ENCODE results near the gene MAST4.

The MAST4 gene

DNA sequence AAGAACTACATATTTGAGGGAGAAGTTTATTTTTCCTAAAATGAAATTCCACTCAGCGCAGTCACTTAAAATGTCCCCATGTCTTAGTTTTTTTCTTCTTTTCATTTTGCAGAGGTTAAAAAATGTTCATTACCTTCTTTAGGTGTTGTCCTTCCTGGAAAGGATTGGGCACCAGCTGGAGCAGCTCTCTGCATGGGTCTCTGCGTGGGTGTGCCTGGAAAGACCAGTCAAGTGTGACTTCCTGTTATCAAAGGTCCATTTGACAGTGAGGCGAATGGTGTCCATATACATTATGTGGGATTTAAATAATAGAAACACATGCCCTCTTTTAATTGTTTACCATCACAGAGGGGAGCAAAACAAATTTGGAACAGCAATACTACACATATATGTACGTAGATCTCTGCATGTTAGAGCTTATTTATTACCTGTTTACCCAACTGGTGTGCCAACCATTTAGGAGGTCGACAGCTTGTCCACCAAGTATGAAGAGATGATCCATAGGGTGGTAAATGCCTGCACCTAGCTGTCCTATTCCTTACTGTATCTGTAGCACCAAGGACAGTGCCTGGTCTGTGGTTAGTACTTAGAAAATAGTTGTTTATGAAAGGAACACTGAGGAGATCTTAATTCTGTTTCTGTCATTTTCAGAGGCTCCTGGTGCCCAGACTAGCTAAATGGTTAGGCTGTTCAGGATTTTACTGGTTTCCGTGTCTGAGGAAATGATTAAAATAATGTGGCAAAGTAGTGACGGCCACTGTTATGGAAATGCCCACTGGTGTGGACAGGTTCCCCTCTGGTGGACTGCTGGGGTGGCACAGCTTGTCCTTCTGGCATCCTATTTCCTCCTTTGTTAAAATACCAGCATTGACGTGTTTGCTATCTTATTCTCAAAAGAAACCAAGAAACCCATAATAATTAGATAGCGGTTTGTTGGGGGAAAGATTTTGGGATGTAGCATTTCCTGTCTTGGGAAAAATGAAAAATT is 200.4 kb downstream of the MAST4 start:
- no peaks in the 10 kb centered on the region for H4K20me1 ChIP-seq (ENCODE audit: insufficient read depth, low read length)
- H3K79me2 ChIP-seq (ENCODE audit: low read length): no peaks in the 10 kb centered on the region
- H3K27ac ChIP-seq (ENCODE audit: low read length): no peak overlapping the region
- no peaks in the 10 kb centered on the region for H3K9me3 ChIP-seq (replicated peaks; ENCODE audit: insufficient read depth, low read length)
- no peaks in the 10 kb centered on the region for H3F3A ChIP-seq (ENCODE audit: insufficient read depth, low read length)
- no peaks in the 10 kb centered on the region for H3K9me2 ChIP-seq (replicated peaks; ENCODE audit: insufficient read depth, low read length)
- H3K4me3 ChIP-seq (ENCODE audit: low read length): no peak overlapping the region
- no peaks in the 10 kb centered on the region for H3K27me3 ChIP-seq (replicated peaks; ENCODE audit: insufficient read depth, low read length)
- TF ChIP-seq EZH2 (optimal IDR thresholded peaks at IDR 0.05; ENCODE audit: low read depth, low read length): no peak
- TF ChIP-seq, protein P1, sequence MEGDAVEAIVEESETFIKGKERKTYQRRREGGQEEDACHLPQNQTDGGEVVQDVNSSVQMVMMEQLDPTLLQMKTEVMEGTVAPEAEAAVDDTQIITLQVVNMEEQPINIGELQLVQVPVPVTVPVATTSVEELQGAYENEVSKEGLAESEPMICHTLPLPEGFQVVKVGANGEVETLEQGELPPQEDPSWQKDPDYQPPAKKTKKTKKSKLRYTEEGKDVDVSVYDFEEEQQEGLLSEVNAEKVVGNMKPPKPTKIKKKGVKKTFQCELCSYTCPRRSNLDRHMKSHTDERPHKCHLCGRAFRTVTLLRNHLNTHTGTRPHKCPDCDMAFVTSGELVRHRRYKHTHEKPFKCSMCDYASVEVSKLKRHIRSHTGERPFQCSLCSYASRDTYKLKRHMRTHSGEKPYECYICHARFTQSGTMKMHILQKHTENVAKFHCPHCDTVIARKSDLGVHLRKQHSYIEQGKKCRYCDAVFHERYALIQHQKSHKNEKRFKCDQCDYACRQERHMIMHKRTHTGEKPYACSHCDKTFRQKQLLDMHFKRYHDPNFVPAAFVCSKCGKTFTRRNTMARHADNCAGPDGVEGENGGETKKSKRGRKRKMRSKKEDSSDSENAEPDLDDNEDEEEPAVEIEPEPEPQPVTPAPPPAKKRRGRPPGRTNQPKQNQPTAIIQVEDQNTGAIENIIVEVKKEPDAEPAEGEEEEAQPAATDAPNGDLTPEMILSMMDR (IDR thresholded peaks at IDR 0.05; ENCODE audit: low read length): no peak
- TF ChIP-seq EZH2phosphoT487 (IDR thresholded peaks at IDR 0.05; ENCODE audit: low read length): no peak
- no peak overlapping the region for H3K9ac ChIP-seq (ENCODE audit: low read length)
- no peak overlapping the region for H3K4me2 ChIP-seq (ENCODE audit: low read depth, low read length)
- H3K36me3 ChIP-seq (replicated peaks; ENCODE audit: insufficient read depth, low read length): no peaks in the 10 kb centered on the region
- no peak overlapping the region for H2AFZ ChIP-seq (ENCODE audit: low read length)
- H3K4me1 ChIP-seq (ENCODE audit: low read length): no peaks in the 10 kb centered on the region
- DNase-seq: no peak

DNA sequence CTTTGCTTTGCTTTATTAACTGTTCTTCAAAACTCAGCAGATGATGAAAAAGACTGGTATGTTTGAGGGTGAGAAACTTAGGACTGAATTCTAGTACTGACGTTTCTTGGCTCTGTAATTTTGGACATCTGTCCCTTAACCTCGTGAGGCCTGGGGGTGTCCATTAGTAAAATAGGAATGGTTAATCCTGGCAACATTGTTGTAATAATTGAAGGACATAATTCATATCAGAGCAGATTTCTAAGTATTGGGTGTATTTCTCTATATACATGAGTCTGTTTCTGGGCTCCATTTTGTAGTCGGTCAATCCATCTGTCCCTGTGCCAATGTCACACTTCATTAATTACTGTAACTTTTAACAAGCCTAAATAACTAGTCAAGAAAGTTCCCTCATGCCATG is 206.7 kb downstream of the MAST4 start:
- Histone ChIP-seq H3K4me3 (ENCODE audit: low read length) (no peak overlapping the region), H3K36me3 (replicated peaks; ENCODE audit: insufficient read depth, low read length) (no peaks in the 10 kb centered on the region), H3K9me3 (replicated peaks; ENCODE audit: insufficient read depth, low read length) (no peaks in the 10 kb centered on the region), H3K4me1 (ENCODE audit: low read length) (no peaks in the 10 kb centered on the region), H3F3A (ENCODE audit: insufficient read depth, low read length) (no peaks in the 10 kb centered on the region), H3K4me2 (ENCODE audit: low read depth, low read length) (no peak overlapping the region), H4K20me1 (ENCODE audit: insufficient read depth, low read length) (no peaks in the 10 kb centered on the region), H3K79me2 (ENCODE audit: low read length) (no peaks in the 10 kb centered on the region), H3K9ac (ENCODE audit: low read length) (no peak overlapping the region), H2AFZ (ENCODE audit: low read length) (no peak overlapping the region), H3K9me2 (replicated peaks; ENCODE audit: insufficient read depth, low read length) (no peaks in the 10 kb centered on the region), H3K27ac (ENCODE audit: low read length) (no peak overlapping the region), H3K27me3 (replicated peaks; ENCODE audit: insufficient read depth, low read length) (no peaks in the 10 kb centered on the region)
- TF ChIP-seq EZH2 (optimal IDR thresholded peaks at IDR 0.05; ENCODE audit: low read depth, low read length): no peak
- TF ChIP-seq EZH2phosphoT487 (IDR thresholded peaks at IDR 0.05; ENCODE audit: low read length): no peak
- DNase-seq: no peak

DNA sequence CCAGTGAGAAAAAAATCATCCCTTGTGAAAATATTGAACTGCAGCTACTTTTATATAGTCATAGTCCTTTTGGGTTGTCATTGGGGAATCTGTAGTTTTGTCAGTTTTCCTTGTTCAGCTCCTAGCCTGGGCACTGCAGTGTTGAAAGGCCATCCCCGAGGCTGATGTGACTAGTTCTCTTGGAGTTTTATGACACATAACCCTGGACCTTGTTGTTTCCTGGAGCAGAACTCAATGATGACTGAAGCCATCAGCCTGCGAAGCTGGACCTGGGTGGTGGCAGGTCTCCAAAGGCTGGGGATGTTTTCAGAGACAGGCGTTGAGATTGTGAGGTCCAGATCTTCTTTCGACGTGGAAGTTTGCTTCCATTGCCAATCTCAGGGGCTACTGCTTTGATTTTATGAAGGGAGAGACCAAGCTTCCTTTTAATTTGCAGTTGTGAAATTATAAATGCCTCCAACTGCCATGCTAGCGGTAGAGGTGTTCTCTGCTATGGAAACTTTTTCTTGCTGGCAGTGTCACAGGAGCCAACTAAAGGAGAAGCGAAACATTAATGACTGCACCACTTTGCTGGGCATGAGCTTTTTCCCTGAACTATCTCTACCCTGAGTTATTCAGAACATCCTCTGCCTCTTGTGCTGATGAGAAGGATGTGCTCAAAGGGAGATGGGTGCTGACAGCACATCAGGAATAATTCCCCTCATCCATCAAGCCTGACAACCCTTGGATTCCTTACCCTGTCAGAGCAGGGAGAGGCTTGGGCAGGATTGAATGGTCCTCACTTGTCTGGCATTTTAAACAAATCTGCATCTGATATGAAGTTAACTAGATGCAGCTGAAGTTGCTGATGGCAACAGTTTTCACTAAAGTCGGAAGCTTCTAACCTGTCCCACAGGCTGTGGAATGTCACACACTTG is 209.6 kb downstream of the MAST4 start:
- no peaks in the 10 kb centered on the region for H3K36me3 ChIP-seq (replicated peaks; ENCODE audit: insufficient read depth, low read length)
- H3K9me3 ChIP-seq (replicated peaks; ENCODE audit: insufficient read depth, low read length): no peaks in the 10 kb centered on the region
- H4K20me1 ChIP-seq (ENCODE audit: insufficient read depth, low read length): no peaks in the 10 kb centered on the region
- no peak overlapping the region for H3K9ac ChIP-seq (ENCODE audit: low read length)
- no peaks in the 10 kb centered on the region for H3K79me2 ChIP-seq (ENCODE audit: low read length)
- TF ChIP-seq, protein P1 (IDR thresholded peaks at IDR 0.05; ENCODE audit: low read length): no peak
- TF ChIP-seq EZH2 (optimal IDR thresholded peaks at IDR 0.05; ENCODE audit: low read depth, low read length) (no peak), EZH2phosphoT487 (IDR thresholded peaks at IDR 0.05; ENCODE audit: low read length) (no peak)
- no peaks in the 10 kb centered on the region for H3K9me2 ChIP-seq (replicated peaks; ENCODE audit: insufficient read depth, low read length)
- H3K4me2 ChIP-seq (ENCODE audit: low read depth, low read length): no peak overlapping the region
- H3K27me3 ChIP-seq (replicated peaks; ENCODE audit: insufficient read depth, low read length): no peaks in the 10 kb centered on the region
- DNase-seq: no peak
- no peaks in the 10 kb centered on the region for H3K4me1 ChIP-seq (ENCODE audit: low read length)
- H3K27ac ChIP-seq (ENCODE audit: low read length): no peak overlapping the region
- H3K4me3 ChIP-seq (ENCODE audit: low read length): no peak overlapping the region
- no peaks in the 10 kb centered on the region for H3F3A ChIP-seq (ENCODE audit: insufficient read depth, low read length)
- no peak overlapping the region for H2AFZ ChIP-seq (ENCODE audit: low read length)

Measured in MM.1S (cell line).